HG02623 (cell line): ENCODE results near the gene MIEF1.

Source experiments
- ATAC-seq: cut with Tn5 transposase; IDR thresholded peaks from one replicate; pipeline ENCODE4 v1.9.1; 2021; ENCODE audit warnings: moderate library complexity; ENCODE audit not compliant: unreplicated experiment

The MIEF1 gene

GRCh38 chr22:39554151-39554550 lies 52.1 kb downstream of the MIEF1 start:
- no peak for ATAC-seq

GRCh38 chr22:39556970-39557841 lies 55.1 kb downstream of the MIEF1 start:
- no peak for ATAC-seq

GRCh38 chr22:39558254-39558727 lies 56.2 kb downstream of the MIEF1 start:
- ATAC-seq = no peak

GRCh38 chr22:39558950-39559349 lies 56.9 kb downstream of the MIEF1 start:
- ATAC-seq = no peak

GRCh38 chr22:39559456-39560105 lies 57.5 kb downstream of the MIEF1 start:
- ATAC-seq = no peak

- no peak for ATAC-seq
These were observed 58.0 kb downstream of the MIEF1 start for GRCh38 chr22:39560127-39560526.

GRCh38 chr22:39562839-39563489 lies 60.9 kb downstream of the MIEF1 start:
- ATAC-seq = no peak

GRCh38 chr22:39563571-39564428 lies 61.7 kb downstream of the MIEF1 start:
- no peak for ATAC-seq

GRCh38 chr22:39565414-39565944 lies 63.4 kb downstream of the MIEF1 start:
- no peak for ATAC-seq

- ATAC-seq = no peak
These were observed 65.3 kb downstream of the MIEF1 start for GRCh38 chr22:39567135-39567946.
